ENCODE measurements around the gene CLBA1.

Gene CLBA1

DNA sequence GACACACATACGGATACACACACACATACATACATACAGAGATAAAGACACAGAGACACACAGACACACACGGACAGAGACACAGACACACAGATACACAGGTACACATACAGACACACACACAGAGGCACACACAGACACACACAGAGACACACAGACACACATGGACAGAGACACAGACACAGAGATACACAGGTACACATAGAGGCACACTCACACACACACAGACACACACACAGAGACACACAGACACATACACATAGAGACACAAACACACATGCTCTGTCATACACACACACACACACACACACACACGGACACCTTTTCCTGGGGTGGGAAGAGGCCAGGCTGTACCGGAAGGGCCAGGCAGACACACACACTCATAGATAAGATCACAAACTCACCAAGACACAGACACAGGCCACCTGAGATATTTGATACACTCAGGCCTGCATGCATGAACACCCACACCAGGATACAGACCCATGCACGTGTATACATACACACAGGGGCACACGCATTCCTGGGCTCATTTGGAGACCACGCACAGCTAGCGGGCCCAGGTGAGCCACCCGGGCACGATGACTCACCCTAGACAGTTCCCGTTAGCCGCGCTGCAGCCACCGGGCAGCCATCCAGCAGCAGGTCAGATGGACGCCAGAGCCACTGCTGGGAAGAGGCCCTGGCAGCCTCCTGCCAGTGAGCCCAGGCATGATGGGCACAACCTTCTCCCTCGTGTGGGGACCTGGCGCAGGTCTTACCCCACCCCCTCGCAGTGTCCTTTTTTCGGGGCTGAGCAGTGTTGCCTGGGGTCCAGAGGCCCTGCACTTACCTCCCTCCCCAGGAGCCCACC is 5.6 kb upstream of the CLBA1 start:
- in situ Hi-C loops (cut with MboI; ENCODE audit: low sequenced_read_pairs), result no loop called here

DNA sequence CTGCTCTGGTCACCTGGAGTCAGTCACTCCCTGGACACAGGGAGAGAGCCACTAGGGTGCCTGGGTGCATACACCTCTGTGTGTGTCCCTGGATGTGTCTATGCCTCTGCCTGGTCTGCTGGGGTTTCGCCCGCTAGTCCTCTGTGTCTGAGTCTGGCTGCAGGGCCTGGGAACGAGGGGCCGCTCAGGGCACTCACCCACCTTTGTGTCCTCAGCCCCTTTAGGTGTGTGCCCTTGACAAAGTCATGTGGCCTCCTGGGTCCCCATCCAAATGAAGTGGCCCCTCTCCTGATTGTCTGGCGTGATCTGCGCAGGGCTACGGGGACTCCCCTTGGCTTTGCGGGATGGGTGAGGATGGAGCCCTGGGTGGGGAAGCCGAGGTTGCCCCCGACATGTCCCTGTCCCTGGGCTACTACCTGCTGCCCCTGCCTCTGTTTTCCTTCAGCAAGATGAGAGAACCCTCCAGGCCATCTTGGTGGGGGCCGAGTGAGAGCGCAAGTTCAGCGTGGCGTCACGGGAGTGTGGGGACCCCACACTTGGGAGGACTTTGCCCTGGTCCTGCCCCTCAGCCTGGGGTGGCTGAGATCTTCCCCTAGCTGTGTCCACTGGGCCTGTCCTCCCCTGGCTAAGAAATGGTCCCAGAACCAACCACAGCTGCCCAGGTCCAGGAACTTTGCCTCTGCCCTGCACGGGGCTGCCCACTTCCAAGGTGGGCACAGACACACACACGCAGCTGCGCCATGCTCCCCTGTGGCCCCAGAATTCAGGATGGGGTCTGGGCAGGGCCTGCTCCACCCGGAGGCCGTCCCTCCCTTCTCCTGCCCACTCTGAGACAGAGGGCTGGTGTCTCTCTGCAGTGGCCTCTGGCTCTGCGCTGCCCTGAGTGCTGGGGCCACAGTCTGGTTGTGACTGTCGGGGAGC is 4.7 kb upstream of the CLBA1 start:
- in situ Hi-C loops (cut with MboI; ENCODE audit: low sequenced_read_pairs), result no loop called here

DNA sequence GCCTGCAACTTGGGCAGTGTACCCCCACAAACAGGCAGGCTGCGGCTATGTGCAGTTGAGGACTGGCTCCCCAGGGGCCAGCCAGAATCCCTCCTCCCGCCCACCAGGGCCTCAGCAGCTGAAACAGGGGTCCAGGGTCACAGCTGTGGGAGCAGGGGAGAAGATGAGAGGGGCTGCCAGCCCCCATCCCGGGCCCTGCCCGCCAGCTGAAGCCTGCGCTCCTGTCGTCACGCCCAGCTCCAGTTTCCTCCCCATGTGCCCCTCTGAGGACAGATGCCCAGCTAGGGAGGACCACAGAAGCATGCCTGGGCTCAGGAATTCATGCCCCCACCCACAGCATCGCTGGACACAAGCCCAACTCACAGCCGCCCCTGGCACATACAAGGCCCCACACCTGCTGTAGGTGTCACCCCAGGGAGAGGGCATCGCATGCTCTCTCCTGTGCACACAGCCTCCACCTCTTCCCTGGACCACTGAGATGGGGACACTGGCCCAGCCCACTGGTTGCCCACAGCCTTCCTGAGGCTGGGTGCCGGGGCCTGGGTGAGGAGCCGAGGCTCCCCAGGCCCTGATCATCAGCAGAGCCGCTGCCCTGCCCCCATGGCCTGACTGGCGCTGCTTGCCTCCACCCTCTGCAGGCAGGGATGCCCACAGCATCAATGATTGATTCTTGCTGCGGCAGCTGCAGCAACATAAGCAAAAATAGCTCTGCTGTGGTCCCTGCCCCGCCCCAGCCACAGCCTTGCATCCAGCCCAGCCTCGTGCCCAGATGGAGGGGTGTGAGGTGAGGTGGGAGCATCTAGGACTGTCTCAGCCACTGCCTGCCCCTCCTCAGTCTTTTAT is 3.7 kb upstream of the CLBA1 start:
- in situ Hi-C loops (cut with MboI; ENCODE audit: low sequenced_read_pairs), result no loop called here

DNA sequence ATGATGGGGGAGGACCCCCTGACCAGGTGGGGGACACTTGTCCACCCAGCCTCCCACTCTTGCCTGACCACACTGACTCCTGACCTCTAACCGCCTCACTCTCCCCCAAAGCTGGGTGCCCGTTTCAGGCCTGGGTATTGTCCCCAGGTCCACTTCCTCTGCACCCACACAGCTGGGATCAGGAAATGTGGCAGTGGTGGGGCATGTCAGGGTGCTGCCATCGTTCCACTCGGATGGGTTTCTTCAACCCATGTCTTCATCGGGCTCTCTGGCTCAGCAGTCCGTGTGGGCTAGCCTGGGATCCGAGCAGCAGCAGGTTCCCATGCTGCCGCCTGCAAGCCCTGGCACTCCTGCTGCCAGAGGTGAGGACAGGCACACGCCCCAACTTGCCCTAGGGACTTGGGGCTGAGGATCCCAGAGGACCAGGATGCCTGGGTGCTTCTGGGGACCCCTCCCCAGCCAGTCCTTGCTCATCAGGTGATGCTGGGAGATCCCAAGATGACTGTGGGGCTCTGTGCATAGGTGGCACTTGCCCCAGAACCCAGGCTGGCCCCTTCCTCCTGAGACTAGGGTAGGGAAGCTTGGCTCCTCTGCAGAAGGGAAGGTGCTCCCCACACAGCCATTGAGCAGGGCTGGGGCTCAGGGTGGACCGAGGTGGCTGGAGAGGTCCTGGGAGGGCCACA is 2.9 kb upstream of the CLBA1 start:
- in situ Hi-C loops (cut with MboI; ENCODE audit: low sequenced_read_pairs), result no loop called here

DNA sequence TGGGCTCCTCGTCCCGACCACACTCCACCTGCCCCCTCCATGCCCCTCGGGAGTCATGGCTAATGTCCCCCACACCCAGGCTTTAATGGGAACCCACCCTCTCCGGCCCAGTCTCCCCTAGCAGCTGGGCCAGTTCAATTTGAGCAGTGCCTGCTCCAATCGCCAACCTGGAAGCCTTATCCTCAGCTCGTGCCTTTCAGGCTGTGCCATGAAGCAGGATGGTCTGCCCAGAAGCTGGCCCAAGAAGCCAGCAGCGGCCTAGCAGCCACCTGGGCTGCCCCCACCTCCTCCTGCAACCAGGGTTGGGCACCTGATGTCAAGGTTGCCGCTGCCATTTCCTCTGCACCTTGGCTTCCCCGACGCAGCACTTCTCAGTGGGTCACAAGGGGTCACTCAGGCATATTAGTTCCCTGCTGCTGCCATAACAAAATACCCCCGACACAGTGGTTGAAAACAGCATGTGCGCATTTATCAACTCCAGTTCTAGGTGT is 2.3 kb upstream of the CLBA1 start:
- in situ Hi-C loops (cut with MboI; ENCODE audit: low sequenced_read_pairs), result no loop called here

DNA sequence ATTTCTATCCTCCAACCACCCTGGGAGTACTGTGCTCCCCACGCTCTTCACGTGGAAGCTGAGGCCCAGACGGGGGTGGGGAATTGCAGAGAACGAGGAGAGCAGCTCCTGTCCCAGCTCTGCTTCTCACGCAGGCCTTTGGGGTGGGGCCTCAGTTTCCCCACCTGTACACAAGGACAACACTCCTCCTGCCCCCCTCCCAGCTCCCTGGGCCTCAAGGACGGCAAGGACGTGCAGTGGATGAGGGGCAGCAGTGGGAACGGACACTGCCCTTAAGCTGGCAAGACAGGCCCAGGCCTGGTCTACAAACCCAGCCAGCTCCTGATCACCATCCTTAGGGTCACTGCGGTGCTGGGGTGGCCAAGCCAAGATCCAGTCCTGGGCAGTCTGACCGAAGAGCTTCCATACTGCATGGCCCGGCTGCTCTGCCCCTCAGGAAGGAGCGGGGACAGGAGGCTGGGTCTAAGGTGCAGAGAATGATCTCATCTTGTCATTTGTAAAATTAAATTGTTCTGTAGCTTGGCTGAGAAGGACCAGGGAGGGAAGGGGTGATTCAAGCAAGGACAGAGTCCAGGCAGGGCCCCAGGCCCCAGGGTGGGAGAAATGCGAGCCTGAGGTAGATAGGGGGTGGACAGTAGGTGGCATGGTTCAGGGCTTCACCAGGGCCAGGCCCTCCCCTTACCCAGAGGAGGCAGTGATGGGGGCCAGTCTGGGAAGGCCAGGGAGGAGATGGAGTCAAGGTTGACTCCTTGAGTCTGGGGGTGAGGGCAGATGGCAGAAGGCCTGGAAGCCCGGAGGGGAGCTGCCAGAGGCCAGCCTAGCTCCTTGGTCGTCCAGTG is 1.3 kb upstream of the CLBA1 start:
- in situ Hi-C loops (cut with MboI; ENCODE audit: low sequenced_read_pairs), result no loop called here

DNA sequence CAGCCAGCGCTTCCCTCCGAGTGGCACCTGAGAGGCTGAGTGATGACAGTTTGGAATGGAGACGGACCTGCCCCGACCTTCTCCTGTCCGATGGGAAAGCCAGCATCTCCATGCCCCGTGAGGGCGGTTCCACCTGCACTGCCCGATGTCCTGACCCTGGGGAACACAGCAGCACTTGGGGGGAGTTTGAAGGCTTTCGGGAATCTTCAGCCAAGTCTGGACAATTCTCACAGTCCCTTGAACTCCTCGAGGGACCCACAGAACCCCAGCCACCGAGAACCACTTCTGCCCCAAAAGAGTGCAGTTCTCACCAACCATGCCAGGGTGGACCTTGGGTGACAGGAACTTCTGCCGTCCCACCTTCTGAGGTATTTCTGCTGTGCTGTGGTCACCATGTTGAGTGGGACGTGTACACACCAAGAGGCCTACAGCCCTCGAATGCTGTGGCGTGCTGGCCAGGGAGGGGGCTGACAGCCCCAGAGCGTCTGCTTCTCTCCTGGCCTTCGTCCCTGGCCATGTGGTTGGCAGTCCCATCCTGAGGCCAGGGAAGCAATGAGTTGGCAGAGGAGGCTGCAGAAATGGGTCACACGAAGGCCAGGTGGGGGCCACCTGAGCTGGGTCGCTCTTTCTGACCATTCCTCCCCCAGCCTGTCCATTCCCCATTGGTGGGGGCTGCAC is 1.0 kb downstream of the CLBA1 start:
- in situ Hi-C loops (cut with MboI; ENCODE audit: low sequenced_read_pairs), result no loop called here

DNA sequence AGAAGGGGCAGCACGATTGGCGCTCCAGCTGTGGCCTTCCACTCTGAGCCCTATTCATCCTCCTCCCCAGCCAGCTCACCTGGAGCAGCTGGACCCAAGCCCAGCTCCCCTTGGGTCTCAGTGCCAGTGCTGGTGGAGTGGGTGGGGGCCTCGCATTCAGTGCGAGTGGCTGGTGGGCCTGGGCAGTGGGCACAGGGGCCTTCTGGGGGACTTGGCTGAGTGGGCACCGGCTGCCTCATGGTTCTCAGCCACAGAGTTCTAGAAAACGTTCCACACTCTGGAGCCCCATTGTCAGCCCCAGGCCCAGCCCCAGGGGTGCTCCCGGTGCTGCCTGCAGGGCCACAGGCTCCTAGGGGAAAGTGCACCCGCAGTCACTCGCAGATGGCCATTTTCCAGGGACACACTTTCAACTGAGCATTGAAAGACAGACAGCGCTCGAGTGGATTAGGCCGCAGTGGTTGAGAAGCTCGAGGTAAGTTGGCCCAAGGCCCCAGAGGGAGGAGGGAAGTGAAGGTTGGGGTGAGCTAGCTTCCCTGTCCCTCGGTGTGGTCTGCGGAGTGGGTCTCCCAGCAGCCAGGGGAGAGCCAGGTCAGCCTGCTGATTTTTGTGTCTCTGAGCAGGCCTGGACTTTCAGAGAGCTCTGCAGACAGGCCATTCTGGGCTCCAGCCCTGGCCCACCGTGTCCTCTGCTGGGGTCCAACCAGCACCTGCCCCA is 3.8 kb downstream of the CLBA1 start:
- in situ Hi-C loops (cut with MboI; ENCODE audit: low sequenced_read_pairs), result no loop called here

DNA sequence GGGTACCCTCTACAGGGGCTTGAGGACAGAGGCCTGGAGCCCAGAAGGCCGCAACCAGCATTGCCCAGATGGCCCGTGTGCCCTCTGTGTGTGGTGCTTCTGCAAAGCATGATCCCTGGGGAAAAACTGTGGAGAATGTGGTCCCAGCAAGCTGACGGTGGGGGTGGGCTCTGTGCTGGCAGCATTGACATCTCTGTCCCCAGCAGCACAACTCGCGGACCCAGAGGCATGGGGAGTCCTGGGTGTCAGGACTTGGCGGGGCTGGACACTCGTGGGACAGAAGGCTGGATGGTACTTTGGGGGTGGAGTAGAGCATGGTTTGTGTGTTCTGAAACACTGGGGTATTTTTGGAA is 4.3 kb downstream of the CLBA1 start:
- in situ Hi-C loops (cut with MboI; ENCODE audit: low sequenced_read_pairs), result no loop called here

DNA sequence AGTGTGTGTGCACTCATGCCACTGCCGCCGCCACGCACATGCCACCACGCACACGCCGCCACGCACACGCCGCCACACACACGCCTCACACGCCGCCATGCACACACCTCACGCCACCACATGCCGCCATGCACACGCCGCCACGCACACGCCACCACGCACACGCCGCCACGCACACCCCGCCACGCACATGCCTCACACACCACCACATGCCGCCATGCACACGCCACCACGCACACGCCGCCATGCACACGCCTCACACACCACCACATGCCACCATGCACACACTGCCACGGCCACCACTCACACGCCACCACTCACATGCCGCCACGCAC is 6.3 kb downstream of the CLBA1 start:
- in situ Hi-C loops (cut with MboI; ENCODE audit: low sequenced_read_pairs), result no loop called here

DNA sequence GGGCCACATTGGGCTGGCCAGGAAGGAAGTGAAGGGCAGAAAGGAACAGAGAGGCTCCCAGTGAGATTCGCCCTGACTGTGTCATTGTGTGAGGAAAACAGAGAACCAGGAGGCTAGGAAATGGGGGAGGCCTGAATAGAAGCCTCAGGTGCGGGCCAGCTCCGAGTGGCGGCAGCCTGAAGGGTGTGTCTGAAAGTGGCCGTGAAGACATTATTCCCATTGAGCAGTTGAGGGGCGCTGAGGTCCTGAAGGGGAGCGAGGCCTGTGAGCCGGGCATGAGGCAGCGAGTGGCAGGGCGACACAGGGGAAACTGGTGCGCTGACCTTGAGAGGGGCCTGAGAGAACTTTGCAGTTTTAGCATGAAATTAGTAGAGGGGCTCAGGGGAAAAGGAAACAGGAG is 6.9 kb downstream of the CLBA1 start:
- in situ Hi-C loops (cut with MboI; ENCODE audit: low sequenced_read_pairs), result no loop called here

DNA sequence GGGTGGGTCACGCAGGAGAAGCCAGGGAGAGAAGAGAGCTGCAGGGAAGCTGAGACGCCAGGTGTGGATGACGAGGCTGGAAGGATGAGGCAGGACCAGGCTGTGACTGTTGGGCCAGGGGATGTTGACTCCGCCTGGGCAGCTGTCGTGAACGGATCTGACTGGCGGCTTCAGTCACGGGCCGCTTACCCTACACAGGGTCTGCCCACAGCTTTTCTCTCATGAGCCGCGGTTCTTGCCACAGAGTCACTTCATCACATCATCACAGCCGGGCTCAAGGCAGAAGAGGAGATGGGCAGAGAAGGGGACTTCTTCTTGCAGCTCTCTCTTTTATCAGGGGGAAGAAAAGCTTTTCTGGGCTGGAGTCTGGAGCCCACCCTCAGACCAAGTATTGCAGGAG is 7.7 kb downstream of the CLBA1 start:
- in situ Hi-C loops (cut with MboI; ENCODE audit: low sequenced_read_pairs), result no loop called here

DNA sequence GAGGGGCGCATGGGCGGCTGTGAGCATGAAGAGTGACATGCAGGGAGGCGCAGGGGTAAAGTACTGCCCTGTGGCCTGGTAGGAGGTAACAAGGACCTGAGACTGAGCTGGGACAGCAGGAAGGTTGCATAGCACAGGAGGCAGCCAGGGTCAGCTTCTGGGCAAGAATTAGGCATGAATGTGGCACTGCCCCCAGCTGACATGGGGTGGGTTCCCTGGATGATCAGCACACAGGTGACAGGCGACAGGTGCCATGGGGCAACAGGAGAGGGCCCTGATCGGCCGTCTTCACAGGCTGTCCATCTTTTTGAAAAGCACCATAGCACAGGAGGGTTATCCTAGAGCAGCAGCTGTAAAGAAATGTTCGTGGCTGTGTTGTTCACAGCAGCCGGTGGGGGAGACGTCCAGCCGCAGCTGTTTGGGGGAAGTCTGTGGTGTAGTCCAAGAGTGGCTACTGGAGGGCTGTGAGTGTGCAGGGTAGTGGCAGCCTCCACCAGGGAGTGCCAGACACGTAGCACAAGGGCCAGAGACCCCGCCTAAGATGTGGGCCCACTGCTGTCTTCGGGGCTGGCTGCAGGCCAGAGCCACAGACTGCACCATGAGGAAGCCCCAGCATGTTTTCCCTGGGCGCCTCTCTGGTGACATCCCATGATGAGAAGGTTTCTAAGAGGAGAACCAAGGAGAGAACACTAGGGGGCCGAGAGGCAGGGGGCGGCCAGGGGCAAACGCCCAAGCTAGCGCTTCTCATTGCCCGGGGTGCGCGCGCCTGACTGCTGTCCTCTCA is 8.4 kb downstream of the CLBA1 start:
- in situ Hi-C loops (cut with MboI; ENCODE audit: low sequenced_read_pairs), result no loop called here

DNA sequence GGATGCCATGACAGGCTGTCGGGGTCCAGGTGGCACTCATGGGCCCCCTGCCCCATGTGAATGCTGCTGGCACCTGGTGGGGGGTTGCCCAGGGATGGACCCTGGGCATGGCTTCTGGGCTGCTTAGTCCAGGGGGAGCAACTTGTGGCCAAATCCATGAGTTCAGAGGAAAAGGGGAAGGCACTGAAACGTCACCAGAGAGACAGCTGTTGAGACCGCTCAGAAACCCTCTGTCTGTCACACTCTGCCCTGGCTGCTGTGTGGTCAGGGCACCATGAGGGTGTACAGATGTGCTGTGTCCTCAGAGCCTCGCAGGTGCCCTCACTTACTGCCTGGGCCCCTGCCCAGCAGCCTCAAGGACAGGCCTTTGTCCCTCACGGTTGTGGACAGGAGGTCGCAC is 9.4 kb downstream of the CLBA1 start:
- in situ Hi-C loops (cut with MboI; ENCODE audit: low sequenced_read_pairs), result no loop called here

DNA sequence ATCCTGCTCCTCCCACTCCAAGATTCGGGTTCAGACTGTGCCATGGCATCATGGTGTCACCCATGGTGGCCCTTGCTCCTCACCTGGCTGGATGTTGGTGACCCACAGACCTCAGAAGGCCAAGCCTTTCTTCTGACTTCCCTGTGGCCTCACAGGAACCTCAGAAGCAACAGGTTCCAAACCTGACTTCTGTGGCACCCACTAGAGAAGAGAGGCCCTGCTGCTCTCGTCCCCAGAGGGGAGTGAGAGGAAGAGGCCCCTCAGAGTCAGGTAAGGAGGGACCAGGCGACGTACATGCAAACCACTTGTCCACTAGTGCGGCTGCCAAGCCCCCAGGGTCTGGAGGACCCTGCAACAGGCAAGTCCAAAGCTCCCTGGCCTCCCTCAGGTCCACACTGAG is 10.4 kb downstream of the CLBA1 start:
- in situ Hi-C loops (cut with MboI; ENCODE audit: low sequenced_read_pairs), result no loop called here

DNA sequence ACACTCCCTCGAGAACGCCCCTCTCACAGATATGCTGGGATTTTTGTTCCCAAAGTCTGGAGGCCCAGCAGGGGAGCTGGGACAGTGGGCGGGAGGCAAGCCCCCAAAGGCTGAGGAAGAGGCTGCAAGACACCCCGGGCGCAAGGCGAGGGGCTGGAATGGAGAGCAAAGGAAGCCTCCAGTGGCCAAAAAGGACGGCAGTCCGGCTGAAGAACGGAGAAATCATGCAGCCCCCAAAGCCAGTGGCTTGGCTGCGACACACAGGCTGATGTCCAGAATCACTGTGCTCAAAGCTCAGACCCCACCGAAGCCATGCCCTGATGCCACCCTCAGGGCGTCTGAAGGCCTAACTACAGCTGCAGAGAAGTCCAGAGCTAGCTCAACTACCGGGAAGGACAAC is 10.9 kb downstream of the CLBA1 start:
- in situ Hi-C loops (cut with MboI; ENCODE audit: low sequenced_read_pairs), result no loop called here

DNA sequence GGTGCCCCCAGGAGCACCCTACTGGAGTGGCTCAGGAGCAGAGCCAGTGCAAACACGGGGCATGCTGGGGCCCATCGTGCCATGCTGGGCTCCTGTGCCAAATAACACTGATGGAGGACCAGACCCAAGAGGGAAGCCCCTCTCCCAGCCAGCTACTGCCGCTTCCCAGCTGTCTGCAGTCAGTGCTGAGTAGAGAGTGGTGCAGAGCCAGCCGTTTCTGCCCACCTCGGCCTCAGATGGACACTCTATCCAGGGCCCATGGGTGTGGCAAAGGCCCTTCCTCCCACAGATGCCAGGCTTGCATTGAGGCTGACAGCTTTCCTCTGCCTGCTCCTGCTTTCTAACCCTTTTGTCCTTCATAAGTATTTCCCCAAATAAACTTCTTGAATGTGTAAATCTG is 13.2 kb downstream of the CLBA1 start:
- in situ Hi-C loops (cut with MboI; ENCODE audit: low sequenced_read_pairs), result no loop called here

DNA sequence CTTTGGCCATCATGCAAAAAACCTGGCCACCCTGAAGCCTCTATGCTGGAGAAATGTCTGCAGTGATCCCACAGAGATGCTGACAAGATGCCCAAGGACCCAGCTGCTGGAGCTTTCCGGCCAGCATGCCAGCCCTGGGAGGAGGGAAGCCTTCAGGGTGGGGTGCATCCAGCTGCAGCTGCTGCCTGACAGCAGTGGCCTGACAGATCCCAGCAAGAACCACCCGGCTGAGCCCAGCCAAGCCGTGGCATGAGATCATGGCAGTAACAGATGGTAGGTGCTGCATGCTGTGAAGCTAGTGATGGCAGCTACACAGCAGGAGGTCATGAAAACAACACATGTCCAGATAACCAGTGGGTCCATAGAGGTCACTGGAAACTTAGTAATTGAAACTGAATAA is 13.8 kb downstream of the CLBA1 start:
- in situ Hi-C loops (cut with MboI; ENCODE audit: low sequenced_read_pairs), result no loop called here

Data from hTERT RPE-1 (cell line).